AG09309 (cell line): ENCODE data around the gene PGLYRP4.

Experiments used
- DNase-seq: peaks from one replicate; pipeline ENCODE4 v3.0.0-alpha.2; 2010; ENCODE audit warnings: low read depth
- H3K4me3 ChIP-seq: 2 replicates; pipeline ENCODE4 v1.5.1; 2011; ENCODE audit warnings: mild to moderate bottlenecking, low read depth, low read length, moderate library complexity; ENCODE audit not compliant: control insufficient read depth
- CTCF ChIP-seq: IDR thresholded peaks from 2 replicates; pipeline ENCODE4 v1.5.1; 2011; ENCODE audit warnings: mild to moderate bottlenecking, low read depth, low read length, inconsistent platforms; ENCODE audit not compliant: insufficient read depth, control insufficient read depth; ENCODE audit errors: missing control alignments

Gene PGLYRP4

GRCh38 chr1:153346077-153346723 lies 2.4 kb downstream of the PGLYRP4 start:
- TF ChIP-seq CTCF: no peak
- no peak overlapping the region for H3K4me3 ChIP-seq
- no peak for DNase-seq

- no peak for TF ChIP-seq CTCF
- no peak for DNase-seq
- H3K4me3 ChIP-seq: no peak overlapping the region
Observed at GRCh38 chr1:153345187-153346076, 3.2 kb downstream of the PGLYRP4 start.

- DNase-seq: no peak
- no peak overlapping the region for H3K4me3 ChIP-seq
- no peak for TF ChIP-seq CTCF
Observed at GRCh38 chr1:153344718-153345025, 4.0 kb downstream of the PGLYRP4 start.

GRCh38 chr1:153343811-153344717 lies 4.6 kb downstream of the PGLYRP4 start:
- TF ChIP-seq CTCF: no peak
- DNase-seq: no peak
- H3K4me3 ChIP-seq: no peak overlapping the region

- no peak overlapping the region for H3K4me3 ChIP-seq
- no peak for DNase-seq
- no peak for TF ChIP-seq CTCF
Observed at GRCh38 chr1:153343040-153343681, 5.5 kb downstream of the PGLYRP4 start.

GRCh38 chr1:153342178-153342577 lies 6.5 kb downstream of the PGLYRP4 start:
- no peak for DNase-seq
- H3K4me3 ChIP-seq: no peak overlapping the region
- no peak for TF ChIP-seq CTCF
